ENCODE results near the gene SLC17A4. TPM values are rescaled to one million over a fixed set of nuclear protein-coding genes. Genes with fewer than 3 reads are reported as not detected.

SLC17A4 gene
- total and polyA plus RNA-seq, 2 of the 13 experiments (the other 11 are each of a cell fraction or from before 2014, with no cell fraction given): 0.07 TPM; not detected in 1

- TF ChIP-seq ZBTB14 (CRISPR knock-in tag; IDR thresholded peaks at IDR 0.05) (no peak), RELA (CRISPR knock-in tag; IDR thresholded peaks at IDR 0.05) (no peak), ZNF616 (CRISPR knock-in tag; IDR thresholded peaks at IDR 0.05; ENCODE audit: low read depth) (no peak), SNAPC4 (CRISPR knock-in tag; IDR thresholded peaks at IDR 0.05) (no peak), ZNF350 (CRISPR knock-in tag; IDR thresholded peaks at IDR 0.05; ENCODE audit: borderline replicate concordance, low read depth) (no peak), STAG1 (CRISPR knock-in tag; IDR thresholded peaks at IDR 0.05) (peak; percentile 12; the same call in 1 of the 2 replicates), ZNF430 (CRISPR knock-in tag; IDR thresholded peaks at IDR 0.05) (no peak), ZNF709 (CRISPR knock-in tag; IDR thresholded peaks at IDR 0.05) (no peak), ZNF382 (CRISPR knock-in tag; IDR thresholded peaks at IDR 0.05; ENCODE audit: borderline replicate concordance) (no peak), FOXA1 (IDR thresholded peaks at IDR 0.05) (no peak), FOXA1 (CRISPR knock-in tag; IDR thresholded peaks at IDR 0.05) (no peak), LBX2 (CRISPR knock-in tag; IDR thresholded peaks at IDR 0.05; ENCODE audit: borderline replicate concordance) (no peak), RBM39 (IDR thresholded peaks at IDR 0.05; ENCODE audit: low read depth, low read length, poor library complexity, severe bottlenecking) (no peak), ZNF678 (CRISPR knock-in tag; IDR thresholded peaks at IDR 0.05) (no peak), SRSF4 (IDR thresholded peaks at IDR 0.05; ENCODE audit: low read depth, low read length, poor library complexity, severe bottlenecking) (no peak), PBX3 (CRISPR knock-in tag; IDR thresholded peaks at IDR 0.05; ENCODE audit: borderline replicate concordance) (no peak), HDAC1 (CRISPR knock-in tag; IDR thresholded peaks at IDR 0.05) (0 out of 2 replicates have a peak, but pooled peaks have one; percentile 28), SAP130 (CRISPR knock-in tag; IDR thresholded peaks at IDR 0.05; ENCODE audit: low read depth) (0 out of 2 replicates have a peak, but pooled peaks have one; percentile 9), PLRG1 (conservative IDR thresholded peaks at IDR 0.05) (no peak), ZNF644 (CRISPR knock-in tag; IDR thresholded peaks at IDR 0.05; ENCODE audit: low read depth) (peak; percentile 53; the same call in 1 of the 2 replicates), ZNF7 (CRISPR knock-in tag; IDR thresholded peaks at IDR 0.05) (no peak), ZNF674 (CRISPR knock-in tag; IDR thresholded peaks at IDR 0.05; ENCODE audit: low read depth) (no peak), HES4 (CRISPR knock-in tag; IDR thresholded peaks at IDR 0.05; ENCODE audit: borderline replicate concordance) (no peak), AKAP8 (CRISPR knock-in tag; IDR thresholded peaks at IDR 0.05) (no peak)
Observed at GRCh38 chr6:25746968-25747367, 7.6 kb upstream of the SLC17A4 start (continued).

Data from HepG2 (cell line).